Bronchial epithelial cell (primary cell): Measurements from ENCODE around the gene PDXDC1. TPM values are rescaled to one million over a fixed set of nuclear protein-coding genes. Genes with fewer than 3 reads are reported as not detected.

Source experiments
- DNase-seq: peaks from one replicate; pipeline ENCODE4 v3.0.0-alpha.2; 2010; ENCODE audit warnings: low read depth
- FAIRE-seq: peaks from 2 replicates; lab custom pipeline; 2011; peaks lifted over from hg19 to GRCh38; lab: Jason Lieb, UNC
- H3K27me3 ChIP-seq: 2 replicates; pipeline ENCODE4 v1.5.1; 2011; ENCODE audit warnings: low read length; ENCODE audit not compliant: control insufficient read depth, insufficient read depth
- H3K36me3 ChIP-seq: 2 replicates; pipeline ENCODE4 v1.5.1; 2011; ENCODE audit warnings: low read length; ENCODE audit not compliant: control insufficient read depth, insufficient read depth
- H3K4me3 ChIP-seq: 2 replicates; pipeline ENCODE4 v1.5.1; 2011; ENCODE audit warnings: mild to moderate bottlenecking, low read depth, low read length, control low read depth
- CTCF ChIP-seq: IDR thresholded peaks from 2 replicates; pipeline ENCODE4 v1.5.1; 2011; ENCODE audit warnings: mild to moderate bottlenecking, moderate library complexity, low read length, control low read depth, inconsistent platforms; ENCODE audit not compliant: insufficient read depth, severe bottlenecking
- total RNA-seq: library from RNA; depleted of rRNA; stranded (reverse); fragments of >200 nt; gene quantifications from 2 replicates; pipeline ENCODE4 v1.2.1, GENCODE V29; 2014

Gene PDXDC1
- total RNA-seq, 1 donor from 2014 or later: 71.9 TPM

DNA sequence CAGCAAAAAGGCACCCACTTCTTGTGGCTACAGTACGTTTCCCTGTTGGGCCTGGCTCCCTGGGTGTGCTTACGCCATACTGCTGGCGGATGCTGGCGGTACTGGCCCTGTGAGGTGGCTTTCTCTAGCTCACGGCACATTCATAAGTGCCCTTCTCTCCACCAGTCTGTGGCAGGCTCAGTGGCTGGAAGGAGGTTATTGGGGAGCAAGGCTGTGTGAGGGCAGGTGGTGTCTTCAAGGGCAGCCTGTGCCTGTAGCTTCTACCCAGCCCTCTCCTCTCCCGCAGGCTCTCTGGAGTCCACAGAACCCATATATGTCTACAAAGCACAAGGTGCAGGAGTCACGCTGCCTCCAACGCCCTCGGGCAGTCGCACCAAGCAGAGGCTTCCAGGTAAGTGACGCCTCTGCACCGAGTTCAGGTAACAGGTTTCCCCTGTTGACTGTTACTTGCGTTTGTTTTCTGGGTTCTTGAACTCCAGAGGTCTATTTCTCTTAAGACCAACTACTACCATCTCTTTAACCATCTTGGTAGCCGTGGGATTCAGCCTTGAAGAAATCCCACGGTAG, 60.4 kb downstream of the PDXDC1 start:
- Histone ChIP-seq H3K4me3 (no peak overlapping the region), H3K27me3 (no peaks in the 10 kb centered on the region), H3K36me3 (peaks cover 30% of the 10 kb centered on the region)
- FAIRE-seq (no peak), DNase-seq (no peak)
- TF ChIP-seq CTCF: no peak

DNA sequence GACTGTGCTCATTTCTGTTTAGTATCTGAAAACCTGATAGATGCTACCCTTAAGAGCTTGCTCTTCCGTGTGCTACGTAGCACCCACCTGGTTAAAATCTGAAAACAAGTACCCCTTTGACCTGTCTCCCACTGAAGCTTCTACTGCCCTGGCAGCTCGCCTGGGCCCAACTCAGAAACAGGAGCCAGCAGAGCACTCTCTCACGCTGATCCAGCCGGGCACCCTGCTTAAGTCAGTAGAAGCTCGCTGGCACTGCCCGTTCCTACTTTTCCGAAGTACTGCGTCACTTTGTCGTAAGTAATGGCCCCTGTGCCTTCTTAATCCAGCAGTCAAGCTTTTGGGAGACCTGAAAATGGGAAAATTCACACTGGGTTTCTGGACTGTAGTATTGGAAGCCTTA, 62.2 kb downstream of the PDXDC1 start:
- FAIRE-seq (no peak), DNase-seq (no peak)
- TF ChIP-seq CTCF: no peak
- Histone ChIP-seq H3K4me3 (no peak overlapping the region), H3K27me3 (no peaks in the 10 kb centered on the region), H3K36me3 (peaks cover 23% of the 10 kb centered on the region)

DNA sequence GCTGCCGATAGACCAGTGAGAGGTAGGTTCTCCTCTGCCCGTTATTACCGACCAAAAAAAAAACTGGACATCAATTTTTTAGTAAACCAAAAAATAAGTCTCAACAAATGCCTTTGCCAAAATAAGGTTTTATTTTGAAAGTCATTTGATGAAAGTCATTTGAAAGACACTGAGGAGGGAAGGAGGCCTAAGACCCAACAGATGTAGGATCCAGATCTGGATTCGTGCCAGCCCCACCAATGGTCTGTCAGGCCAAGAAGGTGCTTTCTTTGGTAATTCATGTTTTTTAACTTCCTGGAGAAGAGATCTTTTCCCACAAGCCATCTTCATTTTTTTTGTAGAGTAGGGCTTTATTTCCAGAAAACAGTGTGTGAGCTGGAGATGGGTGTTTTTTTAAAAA, 62.9 kb downstream of the PDXDC1 start:
- DNase-seq (no peak), FAIRE-seq (no peak)
- Histone ChIP-seq H3K36me3 (peaks cover 20% of the 10 kb centered on the region), H3K4me3 (no peak overlapping the region), H3K27me3 (no peaks in the 10 kb centered on the region)
- TF ChIP-seq CTCF: no peak

DNA sequence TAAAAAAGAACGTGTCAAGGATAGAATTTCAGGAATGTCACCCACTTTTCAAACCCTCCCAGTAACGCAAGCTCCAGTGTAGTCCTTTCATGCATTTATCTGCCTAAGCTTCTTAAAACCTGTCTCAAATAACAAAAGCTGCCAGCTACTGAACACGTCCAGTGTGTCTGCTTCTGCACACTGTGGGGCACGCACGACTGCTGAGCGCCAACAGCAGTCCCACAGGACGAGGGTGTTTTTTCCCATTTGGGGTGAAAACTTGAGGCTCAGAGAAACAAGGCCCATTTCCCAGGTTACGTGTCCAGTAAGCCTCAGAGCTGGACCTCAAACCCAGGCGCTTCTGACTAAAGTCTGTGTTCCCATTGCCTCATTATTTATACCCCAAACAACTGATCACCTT, 63.9 kb downstream of the PDXDC1 start:
- no peak overlapping the region for H3K4me3 ChIP-seq
- H3K36me3 ChIP-seq: peaks cover 12% of the 10 kb centered on the region
- no peak for FAIRE-seq
- DNase-seq: no peak
- no peaks in the 10 kb centered on the region for H3K27me3 ChIP-seq
- no peak for TF ChIP-seq CTCF

DNA sequence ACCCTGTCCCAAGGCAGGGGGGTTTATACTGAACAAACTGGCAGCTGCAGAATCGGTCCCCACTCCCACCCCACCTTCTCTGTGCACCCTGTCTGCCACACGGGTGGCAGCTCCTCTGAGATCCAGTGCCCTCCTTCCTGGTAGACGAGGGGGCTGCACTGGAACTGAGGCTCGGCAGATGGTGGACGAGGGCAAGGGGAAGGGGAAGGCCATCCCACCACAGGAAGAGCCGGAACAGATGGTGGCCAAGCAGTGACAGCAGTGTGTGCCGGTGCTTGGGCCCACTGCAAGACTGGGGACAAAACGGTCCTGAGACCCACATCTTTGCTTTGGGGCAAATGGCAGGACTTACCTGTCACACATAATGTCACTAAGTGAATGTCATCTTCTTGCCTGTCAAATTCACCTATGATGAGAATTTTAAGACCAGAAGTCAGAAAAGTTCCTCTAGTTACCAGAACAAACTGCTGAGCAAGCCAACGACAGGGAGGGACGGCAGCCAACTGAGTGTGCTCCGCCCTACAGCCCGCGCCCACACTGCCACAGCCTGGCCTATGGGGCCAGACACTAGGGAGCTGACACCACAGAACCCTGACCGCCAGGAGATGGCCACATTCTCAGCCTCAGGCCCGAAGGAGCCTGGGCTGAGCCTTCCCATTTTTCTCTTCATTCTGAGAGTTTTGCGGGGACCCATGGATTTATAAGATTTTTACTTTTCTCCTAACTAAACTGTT, 66.6 kb downstream of the PDXDC1 start:
- no peak for TF ChIP-seq CTCF
- Histone ChIP-seq H3K27me3 (no peaks in the 10 kb centered on the region), H3K36me3 (peaks cover 10% of the 10 kb centered on the region), H3K4me3 (no peak overlapping the region)
- DNase-seq (no peak), FAIRE-seq (no peak)
